GM18519 (cell line): Measurements from ENCODE around the gene ISCA1.
"Not testable (repeated sequence)": the region's sequence is repeated elsewhere in the genome, so short reads cannot be mapped to it uniquely, and the experiment has no call there.

ENCODE experiments used
- ATAC-seq: cut with Tn5 transposase; IDR thresholded peaks from one replicate; pipeline ENCODE4 v1.9.1; 2021; ENCODE audit warnings: mild to moderate bottlenecking, moderate library complexity; ENCODE audit not compliant: unreplicated experiment, low FRiP score

ISCA1 gene

GRCh38 chr9:86282077-86282978 is at the start of gene ISCA1:
Gene ISCA1, minus strand, starts transcription at chr9:86282538. Its CDS starts 80 bp downstream, at chr9:86282458.
- peak; percentile 61 for ATAC-seq

- ATAC-seq = no peak
These were observed 47.8 kb upstream of the ISCA1 start for GRCh38 chr9:86330186-86330585.

- no peak for ATAC-seq
These were observed 47.3 kb upstream of the ISCA1 start for GRCh38 chr9:86329649-86330048.

- no peak for ATAC-seq
These were observed 45.8 kb upstream of the ISCA1 start for GRCh38 chr9:86328156-86328555.

GRCh38 chr9:86326536-86326935 is 44.2 kb upstream of the ISCA1 start:
- no peak for ATAC-seq

- no peak for ATAC-seq
These were observed 42.6 kb upstream of the ISCA1 start for GRCh38 chr9:86324901-86325300.

- ATAC-seq = peak; percentile 66
These were observed 42.0 kb upstream of the ISCA1 start for GRCh38 chr9:86324308-86324707.

- ATAC-seq = no peak
These were observed 40.8 kb upstream of the ISCA1 start for GRCh38 chr9:86322973-86323644.

GRCh38 chr9:86321373-86321772 is 39.0 kb upstream of the ISCA1 start:
- no peak for ATAC-seq

GRCh38 chr9:86318187-86318586 is 35.8 kb upstream of the ISCA1 start:
- no peak for ATAC-seq

- no peak for ATAC-seq
These were observed 32.7 kb upstream of the ISCA1 start for GRCh38 chr9:86315078-86315477.

GRCh38 chr9:86312959-86313358 is 30.6 kb upstream of the ISCA1 start:
- not testable (repeated sequence) for ATAC-seq

- ATAC-seq = no peak
These were observed 26.3 kb upstream of the ISCA1 start for GRCh38 chr9:86308687-86309086.

GRCh38 chr9:86304236-86304730 is 21.9 kb upstream of the ISCA1 start:
- no peak for ATAC-seq

- ATAC-seq = no peak
These were observed 21.1 kb upstream of the ISCA1 start for GRCh38 chr9:86303316-86303975.

GRCh38 chr9:86301686-86302085 is 19.3 kb upstream of the ISCA1 start:
- no peak for ATAC-seq

GRCh38 chr9:86300701-86301100 is 18.4 kb upstream of the ISCA1 start:
- no peak for ATAC-seq

GRCh38 chr9:86298873-86299272 is 16.5 kb upstream of the ISCA1 start:
- ATAC-seq = no peak

- ATAC-seq = not testable (repeated sequence)
These were observed 8.0 kb upstream of the ISCA1 start for GRCh38 chr9:86290341-86290740.

- no peak for ATAC-seq
These were observed 6.3 kb upstream of the ISCA1 start for GRCh38 chr9:86288499-86289198.
